Endothelial cell of umbilical vein (primary cell): Measurements from ENCODE around the gene RENBP. TPM values are rescaled to one million over a fixed set of nuclear protein-coding genes. Genes with fewer than 3 reads are reported as not detected.
A peak's percentile ranks its signal among the peaks of the same experiment; 100 is the strongest.

Source experiments
- BruUV-seq: library from RNA; stranded (reverse); fragments of 400-500 nt; replicated peaks from 2 replicates; lab custom pipeline; 2021; lab: Mats Ljungman, UMichigan
- CTCF ChIA-PET: fragments of 300-600, 350-600 bp; sonication (Branson Sonifier 250); formaldehyde crosslinking; loops from one replicate; lab custom pipeline; 2021; ENCODE audit warnings: antibody characterized with exemption, inconsistent platforms; lab: Charles Lee
- POLR2A ChIA-PET: fragments of 300-600, 350-600 bp; sonication (Branson Sonifier 250); formaldehyde crosslinking; loops from one replicate; lab custom pipeline; 2021; ENCODE audit warnings: antibody characterized with exemption, inconsistent platforms; lab: Charles Lee
- DNase-seq: peaks from one replicate; pipeline ENCODE4 v3.0.0-alpha.2; 2011; ENCODE audit warnings: low read depth, low spot score
- FAIRE-seq: peaks from 2 replicates; lab custom pipeline; 2011; peaks lifted over from hg19 to GRCh38; lab: Jason Lieb, UNC
- H2AFZ ChIP-seq: 2 replicates; pipeline ENCODE4 v1.6.0; 2012; ENCODE audit warnings: low read depth, low read length, control low read depth, inconsistent platforms
- H3K27ac ChIP-seq: 2 replicates; pipeline ENCODE4 v1.5.1; 2011; ENCODE audit warnings: low read depth, mild to moderate bottlenecking, control low read depth, low read length, moderate library complexity; ENCODE audit not compliant: insufficient read depth
- H3K27me3 ChIP-seq, 2 experiments: 2 replicates each; pipeline versions ENCODE4 v1.6.0 to v1.6.1; 2011; ENCODE audit warnings: low read length in 2 of 2, mixed read lengths in 1 of 2; ENCODE audit not compliant: control insufficient read depth in 2 of 2, insufficient read depth in 2 of 2
- H3K36me3 ChIP-seq, 2 experiments: 2 replicates in 1 of 2; 3 replicates in 1 of 2; pipeline ENCODE4 v1.5.1; 2011; ENCODE audit warnings: low read length in 2 of 2, mild to moderate bottlenecking in 1 of 2, moderate library complexity in 1 of 2; ENCODE audit not compliant: control insufficient read depth in 2 of 2, insufficient read depth in 2 of 2; ENCODE audit errors: extremely low read depth in 1 of 2
- H3K4me1 ChIP-seq: 3 replicates; pipeline ENCODE4 v1.5.1; 2011; ENCODE audit warnings: mild to moderate bottlenecking, low read length; ENCODE audit not compliant: control insufficient read depth, insufficient read depth; ENCODE audit errors: extremely low read depth
- H3K4me2 ChIP-seq: 2 replicates; pipeline ENCODE4 v1.6.1; 2011; ENCODE audit warnings: low read length, control low read depth, mixed read lengths; ENCODE audit not compliant: insufficient read depth
- H3K4me3 ChIP-seq, 3 experiments: fragments of 200-600 bp in 1 of 3; sonication (generic), shearing (Covaris generic) in 1 of 3; replicated peaks in 1 of 3; 2 replicates each; pipeline ENCODE4 v1.5.1; 2011 to 2016; ENCODE audit warnings: control low read depth in 3 of 3, low read length in 3 of 3, mild to moderate bottlenecking in 2 of 3, inconsistent platforms in 1 of 3, low read depth in 1 of 3, moderate library complexity in 1 of 3; ENCODE audit not compliant: insufficient read depth in 1 of 3
- H3K79me2 ChIP-seq: 2 replicates; pipeline ENCODE4 v1.6.0; 2012; ENCODE audit warnings: low read length, inconsistent platforms; ENCODE audit not compliant: control insufficient read depth, insufficient read depth
- H3K9ac ChIP-seq: replicated peaks from 2 replicates; pipeline ENCODE3; 2011; ENCODE audit warnings: low read length, control low read depth; ENCODE audit not compliant: insufficient read depth; ENCODE audit errors: extremely low read depth
- H3K9me1 ChIP-seq: replicated peaks from 3 replicates; pipeline ENCODE4 v1.6.0; 2011; ENCODE audit warnings: mild to moderate bottlenecking, low read length; ENCODE audit not compliant: control insufficient read depth, insufficient read depth; ENCODE audit errors: extremely low read depth
- H3K9me3 ChIP-seq: replicated peaks from 2 replicates; pipeline ENCODE4 v1.5.1; 2012; ENCODE audit warnings: low read length, inconsistent platforms; ENCODE audit not compliant: control insufficient read depth, insufficient read depth
- H4K20me1 ChIP-seq: replicated peaks from 2 replicates; pipeline ENCODE3; 2011; ENCODE audit warnings: mild to moderate bottlenecking, low read length; ENCODE audit not compliant: control insufficient read depth, insufficient read depth; ENCODE audit errors: extremely low read depth
- CTCF ChIP-seq, 2 donors: IDR thresholded peaks; 1 replicate in 1 of 2; 2 replicates in 1 of 2; pipeline ENCODE4 v1.5.1; 2011; ENCODE audit warnings: low read length in 2 of 2, mild to moderate bottlenecking in 2 of 2, moderate library complexity in 2 of 2, control low read depth in 1 of 2, inconsistent platforms in 1 of 2, low read depth in 1 of 2; ENCODE audit not compliant: insufficient read depth in 1 of 2; ENCODE audit errors: extremely low read depth in 1 of 2
- EZH2 ChIP-seq: IDR thresholded peaks from 2 replicates; pipeline ENCODE4 v1.6.1; 2012; ENCODE audit warnings: borderline replicate concordance, low read depth, mild to moderate bottlenecking, moderate library complexity, low read length, inconsistent platforms; ENCODE audit not compliant: severe bottlenecking
- FOS ChIP-seq: IDR thresholded peaks from 2 replicates; pipeline ENCODE4 v1.6.1; 2011; ENCODE audit warnings: mild to moderate bottlenecking, low read length, moderate library complexity, borderline replicate concordance; ENCODE audit not compliant: insufficient read depth
- GATA2 ChIP-seq: IDR thresholded peaks from 2 replicates; pipeline ENCODE4 v1.7.0; 2011; ENCODE audit warnings: low read depth, mild to moderate bottlenecking, moderate library complexity, mixed read lengths, low read length; ENCODE audit not compliant: insufficient read length, insufficient read depth
- JUN ChIP-seq: IDR thresholded peaks from 2 replicates; pipeline ENCODE4 v1.6.1; 2011; ENCODE audit warnings: borderline replicate concordance, low read depth; ENCODE audit not compliant: insufficient read length, insufficient read depth
- MAX ChIP-seq: IDR thresholded peaks from 2 replicates; pipeline ENCODE4 v1.6.1; 2011; ENCODE audit not compliant: insufficient read depth, insufficient read length
- MYC ChIP-seq: IDR thresholded peaks from one replicate; pipeline ENCODE4 v1.6.1; 2011; ENCODE audit warnings: mild to moderate bottlenecking, low read depth, low read length
- POLR2A ChIP-seq: IDR thresholded peaks from 2 replicates; pipeline ENCODE4 v1.6.1; 2012; ENCODE audit warnings: low read depth, mild to moderate bottlenecking, control low read depth, low read length
- POLR2AphosphoS5 ChIP-seq: IDR thresholded peaks from 2 replicates; pipeline ENCODE4 v1.6.1; 2012; ENCODE audit warnings: low read depth, mild to moderate bottlenecking, control low read depth, low read length, moderate library complexity; ENCODE audit not compliant: insufficient read depth
- dilution Hi-C: fragments of 300-500 bp; cut with MboI; formaldehyde crosslinking; loops from one replicate; pipeline ENCODE4 v1.15.0; 2019; ENCODE audit warnings: low sequenced_read_pairs; ENCODE audit not compliant: extremely low pct_ligation_motif_present
- intact Hi-C: fragments of 100-400 bp; cut with micrococcal nuclease; formaldehyde crosslinking; loops from one replicate; pipeline ENCODE4 v1.10.0; 2022
- polyA plus RNA-seq, 4 experiments: library from polyadenylated mRNA; depleted of rRNA in 3 of 4; stranded (reverse) in 3 of 4; unstranded in 1 of 4; fragments of >200 nt; gene quantifications; 2 replicates each; pipeline versions ENCODE4 v1.2.1 to v1.2.3, GENCODE V29; 2011 to 2012; ENCODE audit warnings: missing spikeins in 1 of 4
- total RNA-seq: library from RNA; stranded (reverse); gene quantifications from 2 replicates; pipeline ENCODE4 v1.2.3, GENCODE V29; 2021

Gene RENBP
- total and polyA plus RNA-seq, 2 donors (not counting 3 experiments of a cell fraction or from before 2014, with no cell fraction given) = 8.0 to 16.0 TPM

DNA sequence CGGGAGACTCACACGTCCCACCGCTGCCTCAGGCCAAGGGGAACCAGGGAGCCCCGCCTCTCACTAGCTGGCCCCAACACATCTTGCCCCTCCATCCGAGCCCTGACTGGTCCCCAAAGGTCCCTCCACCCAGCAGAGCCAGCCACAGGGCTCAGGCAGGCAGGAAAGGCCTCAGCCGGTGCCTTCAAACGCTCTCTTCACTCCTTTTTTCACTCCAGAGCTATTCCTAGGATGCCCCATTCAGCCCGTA lies 16.8 kb downstream of the RENBP start:
- FAIRE-seq = no peak
- H3K79me2 ChIP-seq = peaks cover 13% of the 10 kb centered on the region
- H4K20me1 ChIP-seq = no peaks in the 10 kb centered on the region
- no peak for DNase-seq
- peak overlapping the region; percentile 100 for H3K27ac ChIP-seq
- dilution Hi-C loops (no loop called here), intact Hi-C loops (loop anchor here (1.0 kb wide), 1 partner anchor 163 kb away; the partner anchor contains the start of gene PLXNB3)
- H3K9me1 ChIP-seq = no peaks in the 10 kb centered on the region
- peak overlapping the region; percentile 96 for H3K9ac ChIP-seq
- H3K4me2 ChIP-seq = peak overlapping the region; percentile 77
- H3K27me3 ChIP-seq = no peaks in the 10 kb centered on the region
- POLR2A ChIA-PET = interaction anchor here (1.6 kb wide), 1 partner anchor 20 kb away, joined by 4 read pairs; no protein-coding TSS in a partner anchor
- H3K36me3 ChIP-seq = peaks cover 0 to 14% of the 10 kb centered on the region in 2 experiments
- no peak overlapping the region for H2AFZ ChIP-seq
- CTCF ChIA-PET = interaction anchor here (1.6 to 9.0 kb wide), 2 partner anchors 12 to 21 kb away, joined by 3 to 253 read pairs; partner anchors contain the start of gene RENBP
- peak overlapping the region in 2 of 3 experiments; percentile 44 to 49 for H3K4me3 ChIP-seq
- BruUV-seq = TSS peak; percentile 38
- peaks cover 45% of the 10 kb centered on the region for H3K4me1 ChIP-seq
- no peak for TF ChIP-seq MYC
- TF ChIP-seq POLR2AphosphoS5 = no peak
- no peak for TF ChIP-seq CTCF (IDR thresholded peaks at IDR 0.05; ENCODE audit: extremely low read depth in 1 of 2, insufficient read depth in 1 of 2, low read depth in 1 of 2, low read length in 2 of 2)
- no peak for TF ChIP-seq EZH2
- TF ChIP-seq FOS = no peak
- TF ChIP-seq JUN = no peak
- TF ChIP-seq POLR2A = no peak
- no peak for TF ChIP-seq MAX
- no peak for TF ChIP-seq GATA2
- no peaks in the 10 kb centered on the region for H3K9me3 ChIP-seq
